Neural cell (in vitro differentiated cells): ENCODE results near the gene RGS3. TPM values are rescaled to one million over a fixed set of nuclear protein-coding genes. Genes with fewer than 3 reads are reported as not detected.

ENCODE experiments used
- H2AFZ ChIP-seq: fragments of 200-600, 300-800 bp; sonication (generic), shearing (Covaris generic); 2 replicates; pipeline ENCODE4 v1.6.0; 2014; ENCODE audit warnings: low read depth, mild to moderate bottlenecking, antibody characterized with exemption, low read length, moderate library complexity
- H3F3A ChIP-seq: fragments of 200-600 bp; shearing (Covaris generic); 2 replicates; pipeline ENCODE4 v1.6.1; 2016; ENCODE audit warnings: mild to moderate bottlenecking, moderate library complexity, mixed read lengths, antibody characterized with exemption, low read length; ENCODE audit not compliant: insufficient read depth, poor library complexity, severe bottlenecking
- H3K27ac ChIP-seq: fragments of 200-600, 300-800 bp; sonication (generic), shearing (Covaris generic); 2 replicates; pipeline ENCODE4 v1.5.1; 2014; ENCODE audit warnings: mild to moderate bottlenecking, low read length, moderate library complexity
- H3K27me3 ChIP-seq: fragments of 300-800, 200-600 bp; sonication (generic), shearing (Covaris generic); 2 replicates; pipeline ENCODE4 v1.6.0; 2014; ENCODE audit warnings: mild to moderate bottlenecking, low read depth, low read length, moderate library complexity; ENCODE audit not compliant: insufficient read depth
- H3K36me3 ChIP-seq: fragments of 300-800, 200-600 bp; sonication (generic), shearing (Covaris generic); 2 replicates; pipeline ENCODE4 v1.5.1; 2014; ENCODE audit warnings: mild to moderate bottlenecking, antibody characterized with exemption, low read length, moderate library complexity; ENCODE audit not compliant: insufficient read depth
- H3K4me2 ChIP-seq: fragments of 300-800, 200-600 bp; sonication (generic), shearing (Covaris generic); 2 replicates; pipeline ENCODE4 v1.6.0; 2014; ENCODE audit warnings: mild to moderate bottlenecking, low read length
- H3K4me3 ChIP-seq: fragments of 300-800, 200-600 bp; sonication (generic), shearing (Covaris generic); 2 replicates; pipeline ENCODE4 v1.5.1; 2014; ENCODE audit warnings: mild to moderate bottlenecking, low read length, moderate library complexity
- H3K79me2 ChIP-seq: fragments of 200-600 bp; shearing (Covaris generic); replicated peaks from 2 replicates; pipeline ENCODE4 v1.6.0; 2014; ENCODE audit warnings: mild to moderate bottlenecking, low read length, moderate library complexity; ENCODE audit not compliant: insufficient read depth
- H3K9ac ChIP-seq: fragments of 300-800, 200-600 bp; sonication (generic), shearing (Covaris generic); 2 replicates; pipeline ENCODE4 v1.6.1; 2016; ENCODE audit warnings: mild to moderate bottlenecking, low read length, mixed read lengths
- H3K9me2 ChIP-seq: fragments of 200-600 bp; shearing (Covaris generic); 2 replicates; pipeline ENCODE4 v1.6.1; 2016; ENCODE audit warnings: mild to moderate bottlenecking, low read length, mixed read lengths; ENCODE audit not compliant: insufficient read depth
- H3K9me3 ChIP-seq: fragments of 200-600, 300-800 bp; sonication (generic), shearing (Covaris generic); 2 replicates; pipeline ENCODE4 v1.6.1; 2016; ENCODE audit warnings: mild to moderate bottlenecking, mixed run types, low read length, moderate library complexity, mixed read lengths
- H4K20me1 ChIP-seq: fragments of 200-600 bp; shearing (Covaris generic); 2 replicates; pipeline ENCODE4 v1.6.1; 2016; ENCODE audit warnings: mild to moderate bottlenecking, mixed run types; ENCODE audit not compliant: insufficient read depth
- CTCF ChIP-seq: fragments of 450-650 bp; IDR thresholded peaks from 2 replicates; pipeline ENCODE4 v1.5.1; 2014; ENCODE audit warnings: antibody characterized with exemption, mild to moderate bottlenecking, moderate library complexity; ENCODE audit not compliant: poor library complexity, severe bottlenecking
- EP300 ChIP-seq: fragments of 450-650 bp; conservative IDR thresholded peaks from 2 replicates; pipeline ENCODE4 v1.6.1; 2014; ENCODE audit warnings: antibody characterized with exemption, mild to moderate bottlenecking, moderate library complexity; ENCODE audit not compliant: poor library complexity, severe bottlenecking
- EZH2 ChIP-seq: fragments of 200-600, 300-800 bp; shearing (Covaris generic), sonication (generic); IDR thresholded peaks from 2 replicates; pipeline ENCODE4 v1.6.1; 2014; ENCODE audit warnings: antibody characterized with exemption, low read length, borderline replicate concordance, mild to moderate bottlenecking; ENCODE audit not compliant: insufficient read depth, poor library complexity, severe bottlenecking
- MXI1 ChIP-seq: fragments of 450-650 bp; conservative IDR thresholded peaks from 2 replicates; pipeline ENCODE4 v1.6.1; 2014; ENCODE audit warnings: antibody characterized with exemption, mild to moderate bottlenecking; ENCODE audit not compliant: poor library complexity, severe bottlenecking
- POLR2AphosphoS5 ChIP-seq: IDR thresholded peaks from 2 replicates; pipeline ENCODE4 v1.6.1; 2012
- RAD21 ChIP-seq: fragments of 450-650 bp; conservative IDR thresholded peaks from 2 replicates; pipeline ENCODE4 v1.6.1; 2014; ENCODE audit warnings: antibody characterized with exemption, mild to moderate bottlenecking, moderate library complexity
- SMC3 ChIP-seq: fragments of 450-650 bp; conservative IDR thresholded peaks from 2 replicates; pipeline ENCODE4 v1.6.1; 2014; ENCODE audit warnings: antibody characterized with exemption, mild to moderate bottlenecking, moderate library complexity; ENCODE audit not compliant: poor library complexity
- TAF1 ChIP-seq: IDR thresholded peaks from 2 replicates; pipeline ENCODE4 v1.6.1; 2012; ENCODE audit warnings: low read depth
- polyA plus RNA-seq: library from polyadenylated mRNA; depleted of rRNA; stranded (reverse); fragments of >200 nt; gene quantifications from 2 replicates; pipeline ENCODE4 v1.2.3, GENCODE V29; 2014
- TF ChIP-seq, protein P1 (sequence below): IDR thresholded peaks from 2 replicates; pipeline ENCODE4 v1.6.1; 2012; ENCODE audit warnings: borderline replicate concordance

RGS3 gene
- polyA plus RNA-seq, 1 donor from 2014 or later = 25.3 TPM

DNA sequence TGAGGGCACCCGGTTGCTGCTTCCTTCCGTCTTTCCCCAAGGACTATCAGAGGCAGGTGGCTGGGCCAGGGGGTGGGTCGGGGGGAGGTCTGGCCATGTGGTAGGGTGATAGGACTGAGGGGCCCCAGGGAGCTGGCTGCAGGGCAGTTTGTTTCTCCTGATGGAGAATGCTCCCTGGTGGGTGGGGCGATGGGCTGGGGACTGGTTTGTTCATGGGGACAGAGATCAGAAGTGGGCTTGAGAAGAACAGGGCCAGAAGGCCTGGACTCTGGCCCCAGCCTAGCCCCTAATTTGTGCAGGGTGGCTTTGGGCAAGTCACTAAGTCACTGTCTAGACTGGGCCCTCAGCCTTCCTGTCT is 117.4 kb downstream of the RGS3 start:
- Histone ChIP-seq H3K9me2 (no peaks in the 10 kb centered on the region), H3K36me3 (no peaks in the 10 kb centered on the region), H3K79me2 (no peaks in the 10 kb centered on the region), H3K4me3 (no peak overlapping the region), H3K9ac (no peak overlapping the region), H3K27me3 (no peaks in the 10 kb centered on the region), H4K20me1 (no peaks in the 10 kb centered on the region), H3K4me2 (no peak overlapping the region), H3K27ac (no peak overlapping the region), H2AFZ (no peak overlapping the region), H3F3A (no peaks in the 10 kb centered on the region), H3K9me3 (no peaks in the 10 kb centered on the region)
- TF ChIP-seq MXI1 (no peak), TAF1 (no peak), EZH2 (no peak), RAD21 (no peak), POLR2AphosphoS5 (no peak), SMC3 (no peak), CTCF (no peak), EP300 (no peak)
- TF ChIP-seq, protein P1, sequence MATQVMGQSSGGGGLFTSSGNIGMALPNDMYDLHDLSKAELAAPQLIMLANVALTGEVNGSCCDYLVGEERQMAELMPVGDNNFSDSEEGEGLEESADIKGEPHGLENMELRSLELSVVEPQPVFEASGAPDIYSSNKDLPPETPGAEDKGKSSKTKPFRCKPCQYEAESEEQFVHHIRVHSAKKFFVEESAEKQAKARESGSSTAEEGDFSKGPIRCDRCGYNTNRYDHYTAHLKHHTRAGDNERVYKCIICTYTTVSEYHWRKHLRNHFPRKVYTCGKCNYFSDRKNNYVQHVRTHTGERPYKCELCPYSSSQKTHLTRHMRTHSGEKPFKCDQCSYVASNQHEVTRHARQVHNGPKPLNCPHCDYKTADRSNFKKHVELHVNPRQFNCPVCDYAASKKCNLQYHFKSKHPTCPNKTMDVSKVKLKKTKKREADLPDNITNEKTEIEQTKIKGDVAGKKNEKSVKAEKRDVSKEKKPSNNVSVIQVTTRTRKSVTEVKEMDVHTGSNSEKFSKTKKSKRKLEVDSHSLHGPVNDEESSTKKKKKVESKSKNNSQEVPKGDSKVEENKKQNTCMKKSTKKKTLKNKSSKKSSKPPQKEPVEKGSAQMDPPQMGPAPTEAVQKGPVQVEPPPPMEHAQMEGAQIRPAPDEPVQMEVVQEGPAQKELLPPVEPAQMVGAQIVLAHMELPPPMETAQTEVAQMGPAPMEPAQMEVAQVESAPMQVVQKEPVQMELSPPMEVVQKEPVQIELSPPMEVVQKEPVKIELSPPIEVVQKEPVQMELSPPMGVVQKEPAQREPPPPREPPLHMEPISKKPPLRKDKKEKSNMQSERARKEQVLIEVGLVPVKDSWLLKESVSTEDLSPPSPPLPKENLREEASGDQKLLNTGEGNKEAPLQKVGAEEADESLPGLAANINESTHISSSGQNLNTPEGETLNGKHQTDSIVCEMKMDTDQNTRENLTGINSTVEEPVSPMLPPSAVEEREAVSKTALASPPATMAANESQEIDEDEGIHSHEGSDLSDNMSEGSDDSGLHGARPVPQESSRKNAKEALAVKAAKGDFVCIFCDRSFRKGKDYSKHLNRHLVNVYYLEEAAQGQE = no peak

- H3K9ac ChIP-seq = no peak overlapping the region
- no peaks in the 10 kb centered on the region for H3K9me2 ChIP-seq
- H3K79me2 ChIP-seq = no peaks in the 10 kb centered on the region
- no peaks in the 10 kb centered on the region for H3K9me3 ChIP-seq
- H3K4me2 ChIP-seq = no peak overlapping the region
- no peaks in the 10 kb centered on the region for H3K36me3 ChIP-seq
- H3K27ac ChIP-seq = no peak overlapping the region
- no peaks in the 10 kb centered on the region for H3K27me3 ChIP-seq
- no peak overlapping the region for H3K4me3 ChIP-seq
- no peak overlapping the region for H2AFZ ChIP-seq
- no peaks in the 10 kb centered on the region for H4K20me1 ChIP-seq
- no peaks in the 10 kb centered on the region for H3F3A ChIP-seq
- TF ChIP-seq EZH2 = no peak
- no peak for TF ChIP-seq RAD21
- TF ChIP-seq TAF1 = no peak
- TF ChIP-seq MXI1 = no peak
- no peak for TF ChIP-seq SMC3
- no peak for TF ChIP-seq POLR2AphosphoS5
- TF ChIP-seq, protein P1 = no peak
- TF ChIP-seq CTCF = no peak
- TF ChIP-seq EP300 = no peak
Measured at GRCh38 chr9:113581865-113582697, 118.6 kb downstream of the RGS3 start.
